Fibroblast of peridontal ligament (primary cell): ENCODE measurements around the gene MX2.
"Not testable (repeated sequence)": the region's sequence is repeated elsewhere in the genome, so short reads cannot be mapped to it uniquely, and the experiment has no call there.

Experiments
- DNase-seq: peaks from one replicate; pipeline ENCODE4 v3.0.0-alpha.2; 2010; ENCODE audit errors: extremely low read depth

MX2 gene, protein sequence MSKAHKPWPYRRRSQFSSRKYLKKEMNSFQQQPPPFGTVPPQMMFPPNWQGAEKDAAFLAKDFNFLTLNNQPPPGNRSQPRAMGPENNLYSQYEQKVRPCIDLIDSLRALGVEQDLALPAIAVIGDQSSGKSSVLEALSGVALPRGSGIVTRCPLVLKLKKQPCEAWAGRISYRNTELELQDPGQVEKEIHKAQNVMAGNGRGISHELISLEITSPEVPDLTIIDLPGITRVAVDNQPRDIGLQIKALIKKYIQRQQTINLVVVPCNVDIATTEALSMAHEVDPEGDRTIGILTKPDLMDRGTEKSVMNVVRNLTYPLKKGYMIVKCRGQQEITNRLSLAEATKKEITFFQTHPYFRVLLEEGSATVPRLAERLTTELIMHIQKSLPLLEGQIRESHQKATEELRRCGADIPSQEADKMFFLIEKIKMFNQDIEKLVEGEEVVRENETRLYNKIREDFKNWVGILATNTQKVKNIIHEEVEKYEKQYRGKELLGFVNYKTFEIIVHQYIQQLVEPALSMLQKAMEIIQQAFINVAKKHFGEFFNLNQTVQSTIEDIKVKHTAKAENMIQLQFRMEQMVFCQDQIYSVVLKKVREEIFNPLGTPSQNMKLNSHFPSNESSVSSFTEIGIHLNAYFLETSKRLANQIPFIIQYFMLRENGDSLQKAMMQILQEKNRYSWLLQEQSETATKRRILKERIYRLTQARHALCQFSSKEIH

GRCh38 chr21:41361786-41362604 is at the start of gene MX2:
MX2 (plus strand) TSS chr21:41362027; CDS start chr21:41376907, 14,880 bp downstream.
- DNase-seq: peak; percentile 77

- not testable (repeated sequence) for DNase-seq
Observed at GRCh38 chr21:41313285-41314164, 48.3 kb upstream of the MX2 start.

GRCh38 chr21:41315726-41316125 is 46.1 kb upstream of the MX2 start:
- no peak for DNase-seq

DNA sequence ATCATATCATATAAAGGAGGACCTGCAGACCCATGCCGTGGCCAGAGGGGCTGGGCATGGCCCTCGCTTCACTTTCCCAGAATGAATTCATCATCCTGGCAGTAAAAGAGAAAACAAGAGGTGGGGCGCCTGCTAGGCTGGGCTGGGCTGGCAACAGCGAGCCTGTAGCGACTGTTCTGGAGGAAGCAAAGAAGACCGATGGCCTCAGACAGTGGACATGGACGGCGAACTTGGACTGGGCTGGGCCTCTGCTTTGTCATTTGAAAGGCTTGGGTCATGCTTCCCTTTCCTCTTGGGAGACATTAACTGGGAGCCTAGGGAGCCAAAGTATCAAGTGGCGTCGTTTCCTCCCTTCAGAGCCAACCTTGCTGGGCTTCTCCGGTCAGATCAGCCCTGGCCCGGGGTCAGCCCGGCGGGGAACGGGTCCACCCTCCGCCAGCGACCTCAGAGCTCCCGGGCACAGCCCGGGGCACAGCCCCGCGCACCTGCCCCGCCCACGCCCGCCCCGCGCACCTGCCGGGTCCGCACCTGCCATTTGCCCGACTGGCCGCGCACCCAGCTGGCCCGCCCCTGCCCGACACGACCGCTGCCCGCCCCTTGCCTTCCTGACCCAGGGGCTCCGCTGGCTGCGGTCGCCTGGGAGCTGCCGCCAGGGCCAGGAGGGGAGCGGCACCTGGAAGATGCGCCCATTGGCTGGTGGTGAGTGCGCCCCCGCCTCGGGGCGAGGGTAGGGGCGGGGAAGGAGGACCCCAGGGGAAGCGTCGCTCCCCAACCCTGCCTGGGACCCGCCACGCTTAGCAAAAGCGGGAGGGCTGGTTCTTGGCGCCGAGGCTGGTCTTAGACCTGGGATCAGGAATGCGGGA is 45.4 kb upstream of the MX2 start, which contains the start of gene FAM3B:
Gene FAM3B (plus strand): TSS at position 602 of the 863 bp plus-strand sequence. CDS start 79 bp downstream, at position 681.
- DNase-seq: no peak

- DNase-seq: no peak
Observed at GRCh38 chr21:41317063-41317392, 44.8 kb upstream of the MX2 start.

DNA sequence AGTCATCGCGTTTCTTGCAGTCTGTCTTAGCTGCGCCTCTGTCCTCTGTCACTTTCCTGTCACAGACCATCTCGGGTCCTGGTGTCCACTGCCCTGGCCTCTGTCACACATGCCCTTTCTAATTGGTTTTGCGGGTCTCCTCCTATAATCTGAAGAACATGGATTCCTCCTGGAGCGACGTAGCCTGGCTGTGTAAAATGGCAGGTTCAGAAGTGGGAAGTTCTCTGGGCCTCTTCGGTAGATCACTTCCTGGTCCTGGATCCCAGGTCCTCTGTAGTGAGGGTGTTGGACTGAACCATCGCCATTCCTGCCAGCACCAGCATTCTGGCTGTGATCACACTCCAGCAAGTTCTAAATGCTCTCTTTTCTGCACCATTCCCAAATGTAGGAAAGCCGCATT is 44.4 kb upstream of the MX2 start:
- DNase-seq: no peak

GRCh38 chr21:41318218-41318617 is 43.6 kb upstream of the MX2 start:
- DNase-seq: no peak

- DNase-seq: no peak
Observed at GRCh38 chr21:41319273-41319672, 42.6 kb upstream of the MX2 start.

DNA sequence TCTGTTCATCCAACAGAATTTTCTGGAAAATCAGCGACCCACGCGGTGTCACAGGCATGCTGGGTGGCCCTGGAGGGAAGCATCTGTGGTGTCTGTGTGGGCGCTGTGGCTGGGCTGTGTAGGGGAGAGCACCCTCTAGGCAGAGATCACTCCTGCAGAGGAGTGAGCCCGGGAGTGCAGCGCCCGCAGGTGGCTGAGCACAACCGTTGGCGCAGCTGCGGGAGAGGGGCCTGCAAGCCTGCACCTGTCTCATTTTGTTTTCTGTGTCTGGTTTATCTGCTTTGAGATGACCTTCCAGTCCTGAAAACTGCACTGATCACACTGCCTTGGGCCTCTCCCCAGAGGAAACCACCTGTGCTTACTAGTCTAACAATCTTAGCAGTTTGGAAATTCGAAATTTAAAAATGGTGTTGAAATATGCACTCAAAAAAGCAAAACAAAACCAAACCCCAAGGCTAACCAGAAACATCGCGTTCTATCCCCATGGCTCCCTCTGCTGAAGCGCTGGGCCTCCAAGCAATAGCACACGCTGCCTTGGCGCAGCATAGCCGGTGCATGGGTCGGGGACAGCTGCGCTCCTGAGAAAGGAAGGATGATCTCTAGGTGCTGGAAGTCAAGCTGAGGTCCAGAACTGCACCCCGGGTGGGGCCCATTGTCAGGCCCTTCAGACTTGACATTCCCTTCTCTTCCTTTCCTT is 40.5 kb upstream of the MX2 start:
- no peak for DNase-seq

DNA sequence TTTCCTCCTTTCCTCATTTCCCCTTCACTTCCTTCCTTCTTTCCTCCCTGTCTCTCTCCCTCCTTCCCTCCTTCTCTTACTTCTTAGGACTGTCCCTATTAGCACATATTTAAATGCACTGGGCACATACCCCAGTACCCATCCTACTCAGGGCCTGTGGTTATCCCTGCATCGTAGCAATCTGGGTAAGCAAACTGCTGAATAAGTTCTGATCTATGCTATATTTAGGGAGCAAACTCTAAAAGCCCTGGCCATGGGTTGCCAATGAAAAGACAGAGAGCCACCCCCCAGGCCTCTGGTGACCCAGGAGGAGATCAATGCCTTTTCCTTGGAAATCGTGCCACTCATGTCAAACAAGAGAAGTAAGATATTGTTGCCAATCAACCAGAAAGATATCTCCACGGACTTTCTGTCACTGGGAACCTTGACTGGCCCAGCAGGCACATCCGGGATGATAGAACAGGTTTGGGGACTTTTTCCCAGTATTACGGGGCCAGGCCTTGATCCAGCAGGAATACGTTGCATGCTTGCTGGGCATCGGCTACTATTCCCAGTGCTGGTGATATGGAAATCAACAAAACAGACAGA is 39.8 kb upstream of the MX2 start:
- DNase-seq: no peak

DNA sequence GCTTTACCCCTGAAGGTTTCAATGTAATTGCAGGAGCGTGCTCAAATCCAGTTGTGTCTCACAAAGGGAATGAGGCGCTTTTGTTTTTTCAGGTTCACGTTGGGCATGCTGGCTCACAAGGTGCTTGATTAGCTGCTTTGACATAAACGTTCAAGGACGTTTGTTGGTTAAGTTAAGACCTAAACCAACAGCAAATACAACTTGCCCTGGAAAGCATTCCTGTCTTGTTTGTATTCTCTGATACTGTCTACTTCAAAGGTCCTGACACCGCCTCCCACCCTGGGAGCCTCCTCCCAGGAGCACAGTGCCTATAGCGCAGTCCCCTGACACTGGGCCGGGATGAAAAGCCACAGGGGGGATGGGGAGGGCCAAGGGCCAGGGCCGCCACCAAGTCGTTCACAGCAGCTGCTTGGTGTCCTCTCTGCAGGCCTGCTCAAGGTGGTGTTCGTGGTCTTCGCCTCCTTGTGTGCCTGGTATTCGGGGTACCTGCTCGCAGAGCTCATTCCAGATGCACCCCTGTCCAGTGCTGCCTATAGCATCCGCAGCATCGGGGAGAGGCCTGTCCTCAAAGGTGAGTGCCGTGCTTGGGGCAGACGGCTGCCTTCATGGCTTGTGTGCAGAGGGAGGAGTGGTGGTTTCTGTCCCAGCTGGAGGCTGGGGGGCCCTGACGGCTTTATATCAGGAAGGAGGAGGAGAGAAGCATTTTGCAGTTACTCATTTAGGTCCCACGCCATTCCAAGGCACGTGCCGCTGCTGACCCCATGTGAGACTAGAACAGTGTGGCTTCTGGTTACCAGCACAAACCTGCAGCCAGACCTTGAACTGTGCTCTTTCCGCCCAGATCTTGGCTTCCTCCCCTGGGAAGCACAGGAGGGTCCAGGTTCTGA is 39.1 kb upstream of the MX2 start:
- DNase-seq: no peak

GRCh38 chr21:41325138-41325912 is 36.5 kb upstream of the MX2 start:
- DNase-seq: no peak

GRCh38 chr21:41326414-41327080 is 35.3 kb upstream of the MX2 start:
- no peak for DNase-seq

DNA sequence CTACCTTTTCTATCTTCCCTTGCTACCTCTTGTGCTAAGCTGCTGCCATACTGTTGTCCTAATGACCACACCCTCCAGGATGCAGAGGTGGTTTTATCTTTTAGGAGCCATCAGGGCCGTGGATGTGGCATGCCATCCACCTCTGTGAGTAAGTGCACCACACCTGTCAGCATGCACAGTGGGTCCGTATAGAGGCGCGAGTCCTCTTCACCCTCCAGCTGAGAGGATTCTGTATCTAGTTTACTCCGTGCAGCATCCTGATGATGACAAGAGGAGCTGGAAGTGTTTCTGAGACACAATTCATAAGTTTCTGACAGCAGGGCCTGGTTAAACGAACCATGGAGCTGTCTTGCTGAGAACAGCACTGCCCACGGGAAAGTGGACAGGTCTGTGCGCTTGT is 34.1 kb upstream of the MX2 start:
- no peak for DNase-seq

DNA sequence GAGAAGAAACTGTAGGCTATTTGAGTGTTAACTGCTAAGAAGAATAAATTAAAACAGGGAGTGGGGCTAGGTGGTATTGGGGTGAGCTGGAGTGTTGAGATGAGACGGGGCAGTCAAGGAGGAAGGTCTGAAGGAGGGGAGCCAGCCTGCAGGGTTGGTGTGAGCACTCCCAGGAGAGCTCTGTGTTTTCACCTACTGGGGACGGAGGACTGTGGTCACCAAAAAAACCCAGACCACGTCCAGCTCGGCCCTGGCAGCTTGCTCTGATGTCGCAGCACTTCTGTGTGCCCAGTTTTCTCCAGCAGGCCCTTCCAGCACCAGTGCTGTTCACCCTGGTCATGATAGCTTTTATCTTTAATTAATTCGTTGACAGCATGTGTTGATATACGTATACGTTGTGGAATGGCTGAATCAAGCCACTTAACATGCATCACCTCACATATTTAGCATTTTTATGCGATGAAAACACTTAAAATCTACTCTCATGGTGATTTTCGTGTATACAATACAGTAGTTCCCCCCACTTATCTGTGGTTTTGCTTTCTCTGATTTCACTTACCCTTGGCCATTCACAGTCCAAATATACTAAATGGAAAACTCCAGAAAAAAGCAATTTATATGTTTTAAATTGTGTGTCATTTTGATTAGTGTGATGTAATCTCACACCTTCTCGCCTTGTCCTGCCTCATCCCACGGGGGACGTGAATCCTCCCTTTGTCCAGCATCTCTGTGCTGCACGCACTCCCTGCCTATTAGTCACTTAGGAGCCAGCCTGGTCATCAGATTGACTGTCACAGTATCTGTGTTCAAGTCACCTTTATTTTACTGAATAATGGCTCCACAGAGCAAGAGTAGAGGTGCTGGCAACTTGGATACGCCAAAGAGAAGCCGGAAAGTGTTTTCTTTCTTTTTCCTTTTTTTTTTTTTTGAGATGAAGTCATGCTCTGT is 32.9 kb upstream of the MX2 start:
- DNase-seq: no peak

GRCh38 chr21:41333752-41334151 is 28.1 kb upstream of the MX2 start:
- no peak for DNase-seq
